ENCODE data around the gene STAC3. TPM values are rescaled to one million over a fixed set of nuclear protein-coding genes. Genes with fewer than 3 reads are reported as not detected.

Gene STAC3
- total and polyA plus RNA-seq, 9 of the 15 experiments (the other 6 are each of a cell fraction or from before 2014, with no cell fraction given): 0.45 to 6.4 (median 3.3) TPM

- no peak for TF ChIP-seq PHF21A (IDR thresholded peaks at IDR 0.05; ENCODE audit: borderline replicate concordance, low read depth)
- peak; percentile 99 for TF ChIP-seq FOSL1 (tag; conservative IDR thresholded peaks at IDR 0.05)
- TF ChIP-seq VEZF1 (CRISPR knock-in tag; IDR thresholded peaks at IDR 0.05): peak; percentile 39
- no peak for TF ChIP-seq NONO (IDR thresholded peaks at IDR 0.05; ENCODE audit: low read depth in 2 of 2, low read length in 1 of 2)
- no peak for TF ChIP-seq SMAD3 (CRISPR knock-in tag; conservative IDR thresholded peaks at IDR 0.05)
- peak; percentile 37 for TF ChIP-seq CCNT2 (IDR thresholded peaks at IDR 0.05; ENCODE audit: borderline replicate concordance, extremely low read depth, insufficient read length, low read depth, low read length)
- no peak for TF ChIP-seq E2F6 (IDR thresholded peaks at IDR 0.05; ENCODE audit: borderline replicate concordance in 1 of 2, extremely low read depth in 1 of 2, insufficient read depth in 1 of 2, insufficient read length in 1 of 2, low read depth in 1 of 2, low read length in 1 of 2, poor library complexity in 1 of 2, severe bottlenecking in 1 of 2)
Measured at GRCh38 chr12:57280211-57281062, 29.4 kb upstream of the STAC3 start (continued).
